ENCODE measurements around the gene RETREG1. TPM values are rescaled to one million over a fixed set of nuclear protein-coding genes. Genes with fewer than 3 reads are reported as not detected.
"Not testable (repeated sequence)": the region's sequence is repeated elsewhere in the genome, so short reads cannot be mapped to it uniquely, and the experiment has no call there.

The RETREG1 gene
- total RNA-seq, 1 donor from 2014 or later, result 8.3 TPM

- H3K27me3 Mint-ChIP-seq (ENCODE audit: low read depth), result peaks cover 16% of the 10 kb centered on the region
- H3K4me3 Mint-ChIP-seq, result no peak overlapping the region
- H3K36me3 Mint-ChIP-seq, result no peaks in the 10 kb centered on the region
- H3K4me1 Mint-ChIP-seq, result peaks cover 15% of the 10 kb centered on the region
- TF ChIP-seq CTCF (IDR thresholded peaks at IDR 0.05; ENCODE audit: unreplicated experiment), result no peak
- H3K9me3 Mint-ChIP-seq, result no peaks in the 10 kb centered on the region
- no peak for DNase-seq (ENCODE audit: low spot score in 2 of 2, unreplicated experiment in 2 of 2)
- H3K27ac Mint-ChIP-seq, result no peak overlapping the region
These were observed 4.8 kb downstream of the RETREG1 start for GRCh38 chr5:16612007-16612406.

GRCh38 chr5:16610896-16611295, 5.9 kb downstream of the RETREG1 start:
- not testable (repeated sequence) for H3K4me3 Mint-ChIP-seq; H3K27ac Mint-ChIP-seq; DNase-seq (ENCODE audit: low spot score in 2 of 2, unreplicated experiment in 2 of 2); H3K9me3 Mint-ChIP-seq; H3K36me3 Mint-ChIP-seq
- Mint-ChIP-seq H3K4me1 (peaks cover 11% of the 10 kb centered on the region), H3K27me3 (ENCODE audit: low read depth) (peaks cover 12% of the 10 kb centered on the region)

- no peak overlapping the region for H3K27ac Mint-ChIP-seq
- H3K4me3 Mint-ChIP-seq, result no peak overlapping the region
- peaks cover 2% of the 10 kb centered on the region for H3K4me1 Mint-ChIP-seq
- DNase-seq (ENCODE audit: low spot score in 2 of 2, unreplicated experiment in 2 of 2), result no peak
- peaks cover 2% of the 10 kb centered on the region for H3K27me3 Mint-ChIP-seq (ENCODE audit: low read depth)
- no peak for TF ChIP-seq CTCF (IDR thresholded peaks at IDR 0.05; ENCODE audit: unreplicated experiment)
- peaks cover 4% of the 10 kb centered on the region for H3K36me3 Mint-ChIP-seq
- peaks cover 4% of the 10 kb centered on the region for H3K9me3 Mint-ChIP-seq
These were observed 7.4 kb downstream of the RETREG1 start for GRCh38 chr5:16609412-16609811.

- H3K27me3 Mint-ChIP-seq (ENCODE audit: low read depth), result no peaks in the 10 kb centered on the region
- peaks cover 4% of the 10 kb centered on the region for H3K9me3 Mint-ChIP-seq
- peaks cover 2% of the 10 kb centered on the region for H3K4me1 Mint-ChIP-seq
- H3K27ac Mint-ChIP-seq, result no peak overlapping the region
- no peak for TF ChIP-seq CTCF (IDR thresholded peaks at IDR 0.05; ENCODE audit: unreplicated experiment)
- peaks cover 4% of the 10 kb centered on the region for H3K36me3 Mint-ChIP-seq
- no peak for DNase-seq (ENCODE audit: low spot score in 2 of 2, unreplicated experiment in 2 of 2)
- no peak overlapping the region for H3K4me3 Mint-ChIP-seq
These were observed 10.2 kb downstream of the RETREG1 start for GRCh38 chr5:16606628-16607027.

- no peak for DNase-seq (ENCODE audit: low spot score in 2 of 2, unreplicated experiment in 2 of 2)
- H3K27ac Mint-ChIP-seq, result no peak overlapping the region
- peaks cover 4% of the 10 kb centered on the region for H3K36me3 Mint-ChIP-seq
- peaks cover 4% of the 10 kb centered on the region for H3K9me3 Mint-ChIP-seq
- no peak overlapping the region for H3K4me3 Mint-ChIP-seq
- no peak for TF ChIP-seq CTCF (IDR thresholded peaks at IDR 0.05; ENCODE audit: unreplicated experiment)
- H3K27me3 Mint-ChIP-seq (ENCODE audit: low read depth), result no peaks in the 10 kb centered on the region
- H3K4me1 Mint-ChIP-seq, result no peaks in the 10 kb centered on the region
These were observed 13.1 kb downstream of the RETREG1 start for GRCh38 chr5:16603701-16604100.

DNA sequence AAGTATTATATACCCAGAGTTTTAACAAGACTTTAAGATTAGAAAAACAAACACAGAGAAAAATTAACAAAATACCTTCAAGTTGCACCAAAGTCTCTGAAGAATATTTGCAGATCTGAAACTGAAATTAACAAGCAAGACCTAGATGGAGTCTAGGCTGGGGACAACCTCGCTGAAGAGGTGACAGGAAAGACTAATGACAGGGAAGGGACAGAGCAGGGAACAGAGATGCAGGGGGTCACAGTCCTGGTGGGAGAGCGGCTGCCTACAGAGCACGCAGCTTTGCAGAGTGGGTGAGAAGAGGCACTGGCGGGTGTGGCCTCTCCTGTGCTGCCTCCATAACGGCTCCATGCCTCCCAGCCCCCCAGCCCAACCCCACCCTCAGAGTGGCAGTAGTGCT, 13.5 kb downstream of the RETREG1 start:
- no peak overlapping the region for H3K27ac Mint-ChIP-seq
- H3K4me3 Mint-ChIP-seq, result no peak overlapping the region
- H3K4me1 Mint-ChIP-seq, result no peaks in the 10 kb centered on the region
- H3K27me3 Mint-ChIP-seq (ENCODE audit: low read depth), result no peaks in the 10 kb centered on the region
- H3K36me3 Mint-ChIP-seq, result peaks cover 4% of the 10 kb centered on the region
- TF ChIP-seq CTCF (IDR thresholded peaks at IDR 0.05; ENCODE audit: unreplicated experiment), result no peak
- H3K9me3 Mint-ChIP-seq, result peaks cover 4% of the 10 kb centered on the region
- DNase-seq (ENCODE audit: low spot score in 2 of 2, unreplicated experiment in 2 of 2), result no peak

Data from mesothelial cell of epicardium (in vitro differentiated cells).